ENCODE results near the gene ZMYND15.
A peak's percentile ranks its signal among the peaks of the same experiment; 100 is the strongest.
"Not testable (repeated sequence)": the region's sequence is repeated elsewhere in the genome, so short reads cannot be mapped to it uniquely, and the experiment has no call there.

Gene ZMYND15

DNA sequence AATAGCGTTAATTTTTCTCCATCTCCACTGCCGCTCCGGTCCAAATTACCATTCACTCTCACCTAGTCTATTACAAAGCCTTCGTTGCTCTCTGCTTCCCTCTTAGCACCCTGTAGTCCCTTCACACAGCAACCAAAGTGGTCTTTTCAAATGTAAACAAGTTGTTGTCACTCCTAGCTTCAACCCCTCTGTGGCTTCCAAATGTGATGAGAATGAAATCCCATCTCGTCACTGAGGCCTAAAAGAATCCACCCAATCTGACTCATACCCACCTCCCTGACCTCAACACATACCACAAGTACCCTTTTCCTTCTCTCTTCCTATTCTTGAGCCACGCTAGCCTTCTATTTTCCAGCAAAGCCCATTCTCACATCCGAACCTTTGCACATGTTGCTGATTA lies 33.5 kb upstream of the ZMYND15 start:
- Histone ChIP-seq H3K9ac (ENCODE audit: low read length) (no peak overlapping the region), H3K4me3 (ENCODE audit: low read length) (no peak overlapping the region), H3K9me3 (ENCODE audit: control insufficient read depth, low read length) (no peaks in the 10 kb centered on the region), H3K4me1 (ENCODE audit: control insufficient read depth, insufficient read depth, low read length) (peaks cover 12% of the 10 kb centered on the region), H3K36me3 (ENCODE audit: control insufficient read depth, insufficient read depth, low read length, severe bottlenecking) (no peaks in the 10 kb centered on the region), H3K27me3 (replicated peaks; ENCODE audit: control insufficient read depth, insufficient read depth, low read length) (no peaks in the 10 kb centered on the region)
- no peak for DNase-seq (ENCODE audit: low read depth)

DNA sequence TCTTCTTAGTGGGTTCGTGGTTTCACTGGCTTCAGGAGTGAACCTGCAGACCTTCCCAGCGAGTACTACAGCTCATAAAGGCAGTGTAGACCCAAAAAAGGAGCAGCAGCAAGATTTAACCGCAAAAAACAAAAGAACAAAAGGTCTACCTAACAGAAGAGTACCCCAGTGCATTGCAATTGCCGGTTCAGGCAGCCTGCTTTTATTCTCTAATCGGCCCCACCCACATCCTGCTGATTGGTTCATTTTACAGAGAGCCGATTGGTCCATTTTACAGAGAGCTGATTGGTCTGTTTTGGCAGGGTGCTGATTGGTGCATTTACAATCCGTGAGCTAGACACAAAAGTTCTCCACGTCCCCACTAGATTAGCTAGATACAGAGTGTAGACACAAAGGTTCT lies 31.2 kb upstream of the ZMYND15 start:
- no peak for DNase-seq (ENCODE audit: low read depth)
- Histone ChIP-seq H3K4me1 (ENCODE audit: control insufficient read depth, insufficient read depth, low read length) (peaks cover 7% of the 10 kb centered on the region), H3K9ac (ENCODE audit: low read length) (no peak overlapping the region), H3K36me3 (ENCODE audit: control insufficient read depth, insufficient read depth, low read length, severe bottlenecking) (no peaks in the 10 kb centered on the region), H3K27me3 (replicated peaks; ENCODE audit: control insufficient read depth, insufficient read depth, low read length) (no peaks in the 10 kb centered on the region), H3K4me3 (ENCODE audit: low read length) (no peak overlapping the region), H3K9me3 (ENCODE audit: control insufficient read depth, low read length) (no peaks in the 10 kb centered on the region)

DNA sequence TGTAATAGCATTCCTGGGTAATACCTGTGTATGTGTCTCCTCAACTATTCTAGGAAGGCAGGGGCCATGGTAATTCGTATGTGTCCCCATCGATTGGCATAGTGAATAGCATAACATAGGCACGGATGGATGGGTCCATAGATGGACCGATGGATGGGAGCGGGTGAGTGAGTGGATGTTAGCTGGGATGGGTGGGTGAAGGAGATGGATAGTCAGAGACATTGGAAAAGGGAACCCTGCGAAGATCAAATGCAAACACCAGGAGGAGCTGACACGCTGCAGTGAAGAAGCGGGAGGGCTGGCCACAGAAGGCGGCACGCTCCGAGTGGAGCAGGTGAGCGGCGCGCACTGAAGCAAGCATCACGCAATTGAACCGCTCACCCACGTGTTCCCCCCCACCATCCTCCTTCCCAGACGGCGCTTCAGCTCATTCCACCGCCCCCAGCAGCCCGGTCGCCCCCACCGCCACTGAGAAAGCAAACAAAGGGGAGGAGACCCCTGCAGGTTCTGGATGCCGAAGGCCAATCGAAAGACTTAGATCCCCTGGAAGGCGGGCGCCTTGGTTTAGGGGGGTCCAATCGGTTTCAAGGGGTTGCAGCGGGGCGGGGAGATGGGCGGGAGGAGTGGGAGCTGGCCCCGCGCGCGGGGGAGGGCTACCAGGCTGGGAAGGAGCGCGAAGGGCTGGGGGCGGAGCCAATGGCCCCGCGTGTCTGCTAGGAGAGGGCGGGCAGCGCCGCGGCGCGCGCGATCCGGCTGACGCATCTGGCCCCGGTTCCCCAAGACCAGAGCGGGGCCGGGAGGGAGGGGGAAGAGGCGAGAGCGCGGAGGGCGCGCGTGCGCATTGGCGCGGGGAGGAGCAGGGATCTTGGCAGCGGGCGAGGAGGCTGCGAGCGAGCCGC lies 29.6 kb upstream of the ZMYND15 start, which contains the start of gene ARRB2:
TSS of gene ARRB2 (plus strand) at position 839 of the 899 bp plus-strand sequence. CDS start 90 bp downstream, outside the sequence.
- H3K4me1 ChIP-seq (ENCODE audit: control insufficient read depth, insufficient read depth, low read length) = peaks cover 6% of the 10 kb centered on the region
- H3K27me3 ChIP-seq (replicated peaks; ENCODE audit: control insufficient read depth, insufficient read depth, low read length) = no peaks in the 10 kb centered on the region
- peak; percentile 99 for DNase-seq (ENCODE audit: low read depth)
- peak within 1 kb of the TSS; percentile 81 for H3K4me3 ChIP-seq (ENCODE audit: low read length)
- no peaks in the 10 kb centered on the region for H3K36me3 ChIP-seq (ENCODE audit: control insufficient read depth, insufficient read depth, low read length, severe bottlenecking)
- no peaks in the 10 kb centered on the region for H3K9me3 ChIP-seq (ENCODE audit: control insufficient read depth, low read length)
- H3K9ac ChIP-seq (ENCODE audit: low read length) = peak within 1 kb of the TSS; percentile 73

DNA sequence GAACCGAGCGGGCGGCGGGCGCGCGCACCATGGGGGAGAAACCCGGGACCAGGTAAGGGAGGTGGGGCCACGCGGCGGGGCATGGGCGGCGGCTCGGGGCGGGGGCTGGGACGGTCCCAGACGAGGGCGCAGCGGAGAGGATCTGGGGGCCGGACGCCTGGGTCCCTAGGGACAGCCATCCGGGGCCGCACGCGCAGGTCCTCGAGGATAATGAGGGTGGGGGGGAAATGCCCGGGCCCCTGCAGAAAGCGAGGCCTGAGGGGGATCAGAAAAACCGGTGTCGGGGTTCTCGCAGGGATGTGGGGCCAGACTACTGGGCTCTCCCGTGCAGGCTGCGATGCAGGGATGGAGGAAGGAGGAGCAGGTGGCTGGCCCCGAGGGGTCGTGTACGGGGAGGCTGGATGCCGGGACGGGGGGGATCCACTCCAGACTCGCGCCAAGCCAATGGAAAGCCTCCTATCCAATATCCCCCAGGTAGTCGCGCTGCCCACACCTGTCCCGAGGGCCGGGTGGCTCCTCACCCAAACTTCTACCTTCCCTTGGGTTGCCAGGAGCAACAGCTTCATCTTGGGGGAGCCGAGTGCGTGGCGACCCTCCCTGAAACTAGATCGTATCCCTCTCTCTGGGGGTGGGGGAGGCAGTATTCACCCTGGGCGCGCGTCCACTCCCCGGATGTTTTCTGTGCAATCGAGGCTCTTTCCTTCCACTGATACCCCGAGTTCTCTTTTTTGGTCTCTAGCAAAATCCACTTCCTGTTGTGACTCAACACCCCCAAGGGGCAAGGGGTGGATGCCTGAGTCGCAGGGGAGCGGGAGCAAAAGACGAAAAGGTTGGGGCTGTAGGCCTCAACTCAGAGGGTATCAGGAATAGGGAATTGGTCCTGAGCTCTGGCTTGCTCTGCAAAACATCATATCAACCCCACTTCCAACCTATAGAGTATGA lies 28.7 kb upstream of the ZMYND15 start:
- DNase-seq (ENCODE audit: low read depth) = no peak
- Histone ChIP-seq H3K9ac (ENCODE audit: low read length) (peak overlapping the region; percentile 73), H3K4me1 (ENCODE audit: control insufficient read depth, insufficient read depth, low read length) (peaks cover 6% of the 10 kb centered on the region), H3K27me3 (replicated peaks; ENCODE audit: control insufficient read depth, insufficient read depth, low read length) (no peaks in the 10 kb centered on the region), H3K9me3 (ENCODE audit: control insufficient read depth, low read length) (no peaks in the 10 kb centered on the region), H3K36me3 (ENCODE audit: control insufficient read depth, insufficient read depth, low read length, severe bottlenecking) (no peaks in the 10 kb centered on the region), H3K4me3 (ENCODE audit: low read length) (peak overlapping the region; percentile 81)

DNA sequence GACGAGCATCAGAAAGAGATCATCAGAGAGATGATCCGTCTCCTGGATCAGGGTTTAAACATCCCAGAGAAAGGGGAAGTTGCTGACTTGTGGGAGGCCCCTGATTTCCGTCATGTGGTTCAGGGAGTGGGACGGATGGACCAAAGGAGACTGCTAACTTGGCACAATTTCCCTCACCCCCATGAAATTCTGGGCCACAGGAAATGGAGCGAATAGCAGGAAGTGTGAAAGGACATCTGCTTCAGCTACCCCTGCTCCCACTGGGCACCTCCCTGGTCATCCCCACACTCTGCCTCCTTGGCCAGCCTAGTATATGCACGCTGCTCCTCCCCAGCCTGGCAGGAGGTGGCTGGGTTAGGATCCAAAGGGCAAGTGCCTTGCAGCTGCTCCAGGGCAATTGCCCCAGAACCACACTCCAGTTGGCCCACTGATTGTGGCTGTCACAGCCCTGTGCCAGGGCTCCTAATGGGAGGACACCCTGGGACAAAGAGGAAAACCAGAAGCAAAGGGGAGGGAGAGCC lies 27.9 kb upstream of the ZMYND15 start:
- H3K27me3 ChIP-seq (replicated peaks; ENCODE audit: control insufficient read depth, insufficient read depth, low read length) = no peaks in the 10 kb centered on the region
- H3K4me3 ChIP-seq (ENCODE audit: low read length) = no peak overlapping the region
- H3K9ac ChIP-seq (ENCODE audit: low read length) = no peak overlapping the region
- H3K36me3 ChIP-seq (ENCODE audit: control insufficient read depth, insufficient read depth, low read length, severe bottlenecking) = no peaks in the 10 kb centered on the region
- peaks cover 6% of the 10 kb centered on the region for H3K4me1 ChIP-seq (ENCODE audit: control insufficient read depth, insufficient read depth, low read length)
- DNase-seq (ENCODE audit: low read depth) = no peak
- H3K9me3 ChIP-seq (ENCODE audit: control insufficient read depth, low read length) = no peaks in the 10 kb centered on the region

DNA sequence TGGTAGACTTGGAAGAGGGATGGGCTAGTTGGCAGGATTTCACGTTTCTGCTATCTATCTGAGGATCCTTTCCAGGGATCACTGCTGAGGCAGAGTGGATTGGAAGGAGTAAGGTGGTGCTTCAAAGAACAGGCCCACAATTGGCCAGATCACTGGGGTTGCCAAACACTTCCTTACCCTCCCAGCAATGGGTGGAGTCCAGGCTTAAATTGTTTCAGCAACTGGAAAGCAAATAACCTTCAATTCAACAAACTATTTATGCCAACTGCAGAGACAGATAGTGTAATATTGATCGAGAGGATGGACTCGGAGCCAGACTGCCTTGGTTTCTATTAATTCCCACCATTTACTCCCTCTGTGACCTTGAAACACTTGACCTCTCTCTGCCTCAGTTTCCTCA lies 27.1 kb upstream of the ZMYND15 start:
- Histone ChIP-seq H3K9me3 (ENCODE audit: control insufficient read depth, low read length) (no peaks in the 10 kb centered on the region), H3K4me1 (ENCODE audit: control insufficient read depth, insufficient read depth, low read length) (peaks cover 6% of the 10 kb centered on the region), H3K36me3 (ENCODE audit: control insufficient read depth, insufficient read depth, low read length, severe bottlenecking) (no peaks in the 10 kb centered on the region), H3K9ac (ENCODE audit: low read length) (no peak overlapping the region), H3K4me3 (ENCODE audit: low read length) (no peak overlapping the region), H3K27me3 (replicated peaks; ENCODE audit: control insufficient read depth, insufficient read depth, low read length) (no peaks in the 10 kb centered on the region)
- DNase-seq (ENCODE audit: low read depth) = no peak

DNA sequence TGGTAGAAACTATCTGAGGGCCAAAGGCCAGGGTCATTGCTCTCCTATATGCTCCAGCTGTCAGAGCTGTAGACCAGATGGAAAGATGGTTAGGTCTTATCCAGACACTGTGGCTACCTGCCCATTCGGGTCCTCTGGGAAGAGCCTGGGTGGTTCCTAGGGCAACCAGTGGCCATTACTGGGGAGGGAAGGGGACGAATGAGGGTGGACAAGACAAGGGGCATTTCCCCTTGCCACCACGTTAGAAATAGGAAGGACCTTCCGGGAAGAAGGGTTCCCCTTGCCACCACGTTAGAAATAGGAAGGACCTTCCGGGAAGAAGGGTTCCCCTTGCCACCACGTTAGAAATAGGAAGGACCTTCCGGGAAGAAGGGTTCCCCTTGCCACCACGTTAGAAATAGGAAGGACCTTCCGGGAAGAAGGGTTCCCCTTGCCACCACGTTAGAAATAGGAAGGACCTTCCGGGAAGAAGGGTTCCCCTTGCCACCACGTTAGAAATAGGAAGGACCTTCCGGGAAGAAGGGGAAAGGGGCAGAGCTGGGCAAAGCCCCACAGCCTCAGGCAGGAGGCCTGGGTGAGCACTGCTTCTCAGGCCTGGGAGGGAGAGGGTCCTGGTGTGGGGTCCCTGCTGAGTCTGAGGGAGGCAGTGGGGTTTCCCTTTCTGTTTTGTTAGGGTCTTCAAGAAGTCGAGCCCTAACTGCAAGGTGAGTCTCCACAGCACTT lies 25.1 kb upstream of the ZMYND15 start:
- not testable (repeated sequence) for DNase-seq (ENCODE audit: low read depth); H3K36me3 ChIP-seq (ENCODE audit: control insufficient read depth, insufficient read depth, low read length, severe bottlenecking); H3K9me3 ChIP-seq (ENCODE audit: control insufficient read depth, low read length); H3K9ac ChIP-seq (ENCODE audit: low read length); H3K4me3 ChIP-seq (ENCODE audit: low read length); H3K27me3 ChIP-seq (replicated peaks; ENCODE audit: control insufficient read depth, insufficient read depth, low read length); H3K4me1 ChIP-seq (ENCODE audit: control insufficient read depth, insufficient read depth, low read length)

DNA sequence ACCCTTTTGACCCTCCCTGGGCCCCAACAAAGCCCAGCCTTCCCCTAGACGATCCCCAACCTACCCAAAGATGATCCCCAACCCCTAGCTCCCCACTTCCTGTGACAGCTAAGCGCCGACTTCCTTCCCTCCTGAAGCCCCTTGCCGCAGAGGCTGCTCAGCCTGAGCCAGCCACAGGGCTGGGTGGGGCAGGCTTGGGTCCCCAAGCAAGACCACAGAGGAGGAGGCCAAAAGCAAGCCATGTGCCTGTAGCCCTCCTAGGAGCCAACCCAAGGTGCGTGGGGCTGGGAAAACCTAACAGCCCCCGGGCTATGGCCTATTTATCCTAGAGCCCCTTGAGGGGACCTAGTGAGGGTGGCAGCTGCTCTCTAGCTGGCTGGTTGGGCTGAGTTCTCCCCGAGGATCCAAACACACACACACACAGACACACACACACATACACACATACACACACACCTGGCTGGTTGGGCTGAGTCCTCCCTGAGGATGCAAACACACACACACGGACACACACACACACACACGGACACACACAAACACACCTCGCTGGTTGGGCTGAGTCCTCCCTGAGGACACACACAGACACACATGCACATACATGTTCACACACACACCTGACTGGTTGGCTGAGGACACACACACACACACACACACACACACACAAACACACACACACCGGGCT lies 24.4 kb upstream of the ZMYND15 start:
- DNase-seq (ENCODE audit: low read depth) = no peak
- Histone ChIP-seq H3K27me3 (replicated peaks; ENCODE audit: control insufficient read depth, insufficient read depth, low read length) (no peaks in the 10 kb centered on the region), H3K4me3 (ENCODE audit: low read length) (no peak overlapping the region), H3K4me1 (ENCODE audit: control insufficient read depth, insufficient read depth, low read length) (peaks cover 3% of the 10 kb centered on the region), H3K9ac (ENCODE audit: low read length) (no peak overlapping the region), H3K36me3 (ENCODE audit: control insufficient read depth, insufficient read depth, low read length, severe bottlenecking) (no peaks in the 10 kb centered on the region), H3K9me3 (ENCODE audit: control insufficient read depth, low read length) (no peaks in the 10 kb centered on the region)

DNA sequence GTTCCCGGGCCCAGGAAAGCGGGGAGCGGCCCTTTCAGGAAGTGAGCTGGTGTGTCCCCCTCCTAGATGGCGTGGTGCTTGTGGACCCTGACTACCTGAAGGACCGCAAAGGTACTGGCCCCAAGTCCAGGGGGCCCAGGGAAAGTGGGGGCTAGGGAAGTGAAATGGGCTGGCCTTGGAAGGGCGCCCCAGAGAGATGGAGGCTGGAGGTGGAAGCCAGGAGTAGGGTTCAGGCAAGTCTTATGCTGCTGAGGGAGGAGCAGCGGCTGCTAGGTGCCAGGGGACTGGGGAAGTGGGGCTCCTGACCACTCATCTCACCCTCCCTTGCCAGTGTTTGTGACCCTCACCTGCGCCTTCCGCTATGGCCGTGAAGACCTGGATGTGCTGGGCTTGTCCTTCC lies 23.6 kb upstream of the ZMYND15 start:
- no peak for DNase-seq (ENCODE audit: low read depth)
- Histone ChIP-seq H3K4me3 (ENCODE audit: low read length) (no peak overlapping the region), H3K27me3 (replicated peaks; ENCODE audit: control insufficient read depth, insufficient read depth, low read length) (no peaks in the 10 kb centered on the region), H3K36me3 (ENCODE audit: control insufficient read depth, insufficient read depth, low read length, severe bottlenecking) (no peaks in the 10 kb centered on the region), H3K4me1 (ENCODE audit: control insufficient read depth, insufficient read depth, low read length) (no peaks in the 10 kb centered on the region), H3K9ac (ENCODE audit: low read length) (no peak overlapping the region), H3K9me3 (ENCODE audit: control insufficient read depth, low read length) (no peaks in the 10 kb centered on the region)

DNA sequence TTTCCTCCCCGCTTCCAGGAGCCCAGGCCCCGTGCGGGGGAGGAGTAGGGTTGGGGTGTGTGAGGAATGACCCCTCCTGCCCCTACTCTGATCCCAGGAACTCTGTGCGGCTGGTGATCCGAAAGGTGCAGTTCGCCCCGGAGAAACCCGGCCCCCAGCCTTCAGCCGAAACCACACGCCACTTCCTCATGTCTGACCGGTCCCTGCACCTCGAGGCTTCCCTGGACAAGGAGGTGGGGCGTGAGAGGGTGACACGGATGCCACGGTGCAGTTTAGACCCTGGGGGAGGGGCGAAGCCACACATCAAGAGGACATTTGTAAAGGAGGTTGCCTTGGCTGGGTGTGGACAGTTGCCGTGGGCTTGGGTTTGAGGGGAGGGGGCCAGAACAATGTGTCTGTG lies 21.8 kb upstream of the ZMYND15 start:
- DNase-seq (ENCODE audit: low read depth) = no peak
- Histone ChIP-seq H3K9ac (ENCODE audit: low read length) (no peak overlapping the region), H3K9me3 (ENCODE audit: control insufficient read depth, low read length) (no peaks in the 10 kb centered on the region), H3K36me3 (ENCODE audit: control insufficient read depth, insufficient read depth, low read length, severe bottlenecking) (no peaks in the 10 kb centered on the region), H3K27me3 (replicated peaks; ENCODE audit: control insufficient read depth, insufficient read depth, low read length) (no peaks in the 10 kb centered on the region), H3K4me1 (ENCODE audit: control insufficient read depth, insufficient read depth, low read length) (no peaks in the 10 kb centered on the region), H3K4me3 (ENCODE audit: low read length) (no peak overlapping the region)

Data from adipocyte (in vitro differentiated cells).